Cardiac septum (tissue), 1 donor: ENCODE measurements around the gene YIPF7. TPM values are rescaled to one million over a fixed set of nuclear protein-coding genes. Genes with fewer than 3 reads are reported as not detected.

ENCODE experiments used
- DNase-seq: peaks from one replicate; pipeline ENCODE4 v3.0.0-alpha.2; 2020; ENCODE audit warnings: low spot score
- intact Hi-C: fragments of 100-400 bp; cut with DNase I; formaldehyde crosslinking; loops from one replicate; pipeline ENCODE4 v1.14.0; 2022
- long read RNA-seq: library from polyadenylated mRNA; unstranded; transcript quantifications from one replicate; pipeline ENCODE4 v2.0.0, GENCODE V29; 2021
- total RNA-seq: library from RNA; stranded (reverse); fragmentation: NEBNext Ultra II Directional; extraction: Animal tissue kit (Norgen Biotek cat#: 25700); gene quantifications from one replicate; pipeline ENCODE4 v1.2.1, GENCODE V29; 2021
- donor health status: DM: no; HTN: no; CAD: no.

Gene YIPF7
- total RNA-seq, result 0.62 TPM
- long read RNA-seq, result 0 reads

GRCh38 chr4:44651425-44651824, at the start of gene YIPF7:
Gene YIPF7, minus strand, starts transcription at chr4:44651625. Its CDS starts 1,525 bp downstream, at chr4:44650100.
- intact Hi-C loops, result no loop called here
- no peak for DNase-seq

GRCh38 chr4:44701037-44701436, 49.6 kb upstream of the YIPF7 start:
- intact Hi-C loops, result no loop called here
- no peak for DNase-seq

- intact Hi-C loops, result no loop called here
- DNase-seq, result no peak
These were observed 49.0 kb upstream of the YIPF7 start for GRCh38 chr4:44700427-44700826.

GRCh38 chr4:44684648-44685047, 33.2 kb upstream of the YIPF7 start:
- no peak for DNase-seq

GRCh38 chr4:44679060-44679459, 27.6 kb upstream of the YIPF7 start:
- no peak for DNase-seq
- intact Hi-C loops, result no loop called here

More at GRCh38 chr4:44684648-44685047, 33.2 kb upstream of the YIPF7 start:
- intact Hi-C loops, result no loop called here

- DNase-seq, result peak; percentile 94
- intact Hi-C loops, result loop anchor here (1.0 kb wide), 1 partner anchor 47 kb away; no protein-coding TSS in a partner anchor
These were observed 26.9 kb upstream of the YIPF7 start, which contains the start of gene GUF1 for GRCh38 chr4:44678094-44679041. Gene GUF1, plus strand, starts transcription at chr4:44678420. Its CDS starts 203 bp downstream, at chr4:44678623.

- no peak for DNase-seq
- intact Hi-C loops, result no loop called here
These were observed 23.9 kb upstream of the YIPF7 start for GRCh38 chr4:44675366-44675765.

GRCh38 chr4:44674471-44674870, 23.0 kb upstream of the YIPF7 start:
- intact Hi-C loops, result no loop called here
- no peak for DNase-seq

- intact Hi-C loops, result no loop called here
- no peak for DNase-seq
These were observed 20.2 kb upstream of the YIPF7 start for GRCh38 chr4:44671636-44672035.

GRCh38 chr4:44670506-44671199, 19.2 kb upstream of the YIPF7 start:
- no peak for DNase-seq

GRCh38 chr4:44668526-44668925, 17.1 kb upstream of the YIPF7 start:
- DNase-seq, result no peak
- intact Hi-C loops, result no loop called here

More at GRCh38 chr4:44670506-44671199, 19.2 kb upstream of the YIPF7 start:
- intact Hi-C loops, result no loop called here

GRCh38 chr4:44663539-44664263, 12.3 kb upstream of the YIPF7 start:
- DNase-seq, result no peak
- intact Hi-C loops, result no loop called here

- DNase-seq, result no peak
- intact Hi-C loops, result no loop called here
These were observed 11.2 kb upstream of the YIPF7 start for GRCh38 chr4:44662623-44663005.

GRCh38 chr4:44661940-44662622, 10.7 kb upstream of the YIPF7 start:
- intact Hi-C loops, result no loop called here
- DNase-seq, result no peak

- intact Hi-C loops, result no loop called here
- DNase-seq, result no peak
These were observed 9.0 kb upstream of the YIPF7 start for GRCh38 chr4:44660396-44660795.

- DNase-seq, result no peak
- intact Hi-C loops, result no loop called here
These were observed 577 bp upstream of the YIPF7 start for GRCh38 chr4:44652002-44652401.

- no peak for DNase-seq
- intact Hi-C loops, result no loop called here
These were observed 5.3 kb downstream of the YIPF7 start for GRCh38 chr4:44646151-44646550.

GRCh38 chr4:44638091-44638490, 13.3 kb downstream of the YIPF7 start:
- no peak for DNase-seq
- intact Hi-C loops, result no loop called here

- intact Hi-C loops, result no loop called here
- DNase-seq, result no peak
These were observed 18.7 kb downstream of the YIPF7 start for GRCh38 chr4:44632733-44633132.
